Type B pancreatic cell (in vitro differentiated cells): ENCODE measurements around the gene ITSN2. TPM values are rescaled to one million over a fixed set of nuclear protein-coding genes. Genes with fewer than 3 reads are reported as not detected.

Experiments
- DNase-seq: peaks from one replicate; pipeline ENCODE4 v3.0.0; 2021; ENCODE audit warnings: mixed read lengths; ENCODE audit not compliant: unreplicated experiment; ENCODE audit errors: extremely low spot score
- H3K27ac Mint-ChIP-seq: 2 replicates; pipeline ENCODE4 v1.8.0; 2021; ENCODE audit warnings: mild to moderate bottlenecking, mixed read lengths
- H3K27me3 Mint-ChIP-seq: 2 replicates; pipeline ENCODE4 v1.8.0; 2021; ENCODE audit warnings: mixed read lengths
- H3K36me3 Mint-ChIP-seq: 2 replicates; pipeline ENCODE4 v1.8.0; 2021; ENCODE audit warnings: mixed read lengths
- H3K4me1 Mint-ChIP-seq: one replicate; pipeline ENCODE4 v1.8.0; 2021; ENCODE audit warnings: mixed read lengths; ENCODE audit not compliant: unreplicated experiment
- H3K4me3 Mint-ChIP-seq: 2 replicates; pipeline ENCODE4 v1.8.0; 2021; ENCODE audit warnings: mild to moderate bottlenecking, mixed read lengths
- H3K9me3 Mint-ChIP-seq: 2 replicates; pipeline ENCODE4 v1.8.0; 2021; ENCODE audit warnings: mixed read lengths
- total RNA-seq: library from RNA; stranded (reverse); gene quantifications from 2 replicates; pipeline ENCODE4 v1.2.1, GENCODE V29; 2021; ENCODE audit warnings: low replicate concordance
- TF ChIP-seq, protein P1 (sequence below): fragments of 200-600 bp; sonication (generic); conservative IDR thresholded peaks from 2 replicates; pipeline ENCODE4 v1.5.0; 2021; ENCODE audit warnings: antibody characterized with exemption, mild to moderate bottlenecking

ITSN2 gene
- total RNA-seq, 1 donor from 2014 or later = 18.9 TPM

DNA sequence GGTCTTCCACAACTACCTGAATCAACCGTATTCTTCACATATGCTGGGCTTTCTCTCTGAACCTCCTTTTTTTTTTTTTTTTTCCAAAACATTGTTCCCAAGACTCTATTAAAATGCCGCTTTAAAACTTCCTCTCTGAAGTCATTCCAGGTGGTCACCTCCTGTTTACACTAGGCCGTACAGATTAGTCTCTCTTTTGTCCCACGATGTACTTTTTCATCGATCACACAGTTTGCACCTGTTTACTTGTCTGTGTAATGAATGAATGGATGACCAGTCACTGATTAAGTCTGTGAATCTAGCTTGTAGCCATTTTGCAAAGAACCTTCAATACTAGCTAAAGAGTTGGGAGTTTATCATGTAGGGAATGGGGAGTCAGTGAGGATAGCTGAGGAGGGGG is 202.2 kb downstream of the ITSN2 start:
- no peaks in the 10 kb centered on the region for H3K9me3 Mint-ChIP-seq
- no peaks in the 10 kb centered on the region for H3K27me3 Mint-ChIP-seq
- no peak for DNase-seq

DNA sequence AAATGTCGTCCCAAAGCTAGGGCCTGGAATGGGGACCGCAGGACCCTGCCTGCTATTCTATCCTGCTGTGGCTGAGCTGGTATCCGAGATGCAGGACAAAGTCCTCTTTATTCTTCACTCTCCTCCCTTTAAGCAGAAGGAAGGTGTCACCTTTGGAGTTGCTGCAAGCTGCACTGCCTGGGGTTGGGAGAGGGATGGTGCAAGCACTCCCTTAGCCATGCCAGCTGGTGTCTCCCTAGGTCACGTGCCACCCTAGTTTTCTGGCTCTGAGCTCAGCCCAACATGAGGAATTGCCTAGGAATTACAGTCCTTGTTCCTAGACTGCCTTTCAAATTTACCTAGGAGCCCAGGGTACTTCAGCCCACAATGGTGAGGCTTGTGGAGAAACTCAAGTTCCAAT is 206.9 kb downstream of the ITSN2 start:
- Mint-ChIP-seq H3K27ac (no peak overlapping the region), H3K4me1 (no peaks in the 10 kb centered on the region), H3K36me3 (peaks cover 27% of the 10 kb centered on the region), H3K9me3 (peaks cover 4% of the 10 kb centered on the region), H3K4me3 (no peak overlapping the region), H3K27me3 (no peaks in the 10 kb centered on the region)
- no peak for DNase-seq
- TF ChIP-seq, protein P1, sequence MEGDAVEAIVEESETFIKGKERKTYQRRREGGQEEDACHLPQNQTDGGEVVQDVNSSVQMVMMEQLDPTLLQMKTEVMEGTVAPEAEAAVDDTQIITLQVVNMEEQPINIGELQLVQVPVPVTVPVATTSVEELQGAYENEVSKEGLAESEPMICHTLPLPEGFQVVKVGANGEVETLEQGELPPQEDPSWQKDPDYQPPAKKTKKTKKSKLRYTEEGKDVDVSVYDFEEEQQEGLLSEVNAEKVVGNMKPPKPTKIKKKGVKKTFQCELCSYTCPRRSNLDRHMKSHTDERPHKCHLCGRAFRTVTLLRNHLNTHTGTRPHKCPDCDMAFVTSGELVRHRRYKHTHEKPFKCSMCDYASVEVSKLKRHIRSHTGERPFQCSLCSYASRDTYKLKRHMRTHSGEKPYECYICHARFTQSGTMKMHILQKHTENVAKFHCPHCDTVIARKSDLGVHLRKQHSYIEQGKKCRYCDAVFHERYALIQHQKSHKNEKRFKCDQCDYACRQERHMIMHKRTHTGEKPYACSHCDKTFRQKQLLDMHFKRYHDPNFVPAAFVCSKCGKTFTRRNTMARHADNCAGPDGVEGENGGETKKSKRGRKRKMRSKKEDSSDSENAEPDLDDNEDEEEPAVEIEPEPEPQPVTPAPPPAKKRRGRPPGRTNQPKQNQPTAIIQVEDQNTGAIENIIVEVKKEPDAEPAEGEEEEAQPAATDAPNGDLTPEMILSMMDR = no peak

More for the DNA sequence above, 202.2 kb downstream of the ITSN2 start:
- Mint-ChIP-seq H3K36me3 (peaks cover 18% of the 10 kb centered on the region), H3K4me3 (no peak overlapping the region), H3K27ac (no peak overlapping the region), H3K4me1 (no peaks in the 10 kb centered on the region)
- TF ChIP-seq, protein P1 = no peak

Other genes with a start within 250 kb of the ITSN2 start
- gene PFN4, start 237.2 kb downstream of the ITSN2 start, total RNA-seq = 1.3 and 2.5 TPM in 2 replicates
- gene FAM228B, start 237.1 kb downstream of the ITSN2 start, total RNA-seq = 14.4 and 20.4 TPM in 2 replicates
- not detected in 2 replicates for gene FAM228A, start 185.5 kb downstream of the ITSN2 start, total RNA-seq
- 18.1 and 23.8 TPM in 2 replicates for gene NCOA1, start 130.7 kb upstream of the ITSN2 start, total RNA-seq